GM12878 (cell line): ENCODE measurements around the gene HTT-AS. TPM values are rescaled to one million over a fixed set of nuclear protein-coding genes. Genes with fewer than 3 reads are reported as not detected.

Source experiments
- ATAC-seq: fragments of 200-7000 bp; cut with Tn5 transposase; 3 replicates; pipeline ENCODE4 v1.9.1; 2020; ENCODE audit warnings: mild to moderate bottlenecking, moderate library complexity
- BruUV-seq: library from RNA; stranded (reverse); fragments of 400-500 nt; replicated peaks from 2 replicates; lab custom pipeline; 2021; lab: Mats Ljungman, UMichigan
- CTCF ChIA-PET: fragments of 300-600 bp; sonication (Branson Sonifier 250); formaldehyde crosslinking; extraction: SDS; loops from one replicate; lab custom pipeline; 2021; ENCODE audit warnings: inconsistent platforms; lab: Yijun Ruan, JAX
- POLR2A ChIA-PET: fragments of 350-600 bp; formaldehyde crosslinking; extraction: SDS; loops from one replicate; lab custom pipeline; 2021; ENCODE audit warnings: inconsistent platforms; lab: Charles Lee
- RAD21 ChIA-PET: fragments of 300-600 bp; sonication (Branson Sonifier 250); formaldehyde crosslinking; loops from one replicate; lab custom pipeline; 2023; ENCODE audit warnings: antibody characterized with exemption; ENCODE audit not compliant: unreplicated experiment; lab: Charles Lee
- SMC1A ChIA-PET: fragments of 300-600 bp; sonication (Branson Sonifier 250); formaldehyde crosslinking; loops from one replicate; lab custom pipeline; 2023; ENCODE audit not compliant: unreplicated experiment, uncharacterized antibody; lab: Charles Lee
- DNase-seq: peaks from one replicate; pipeline ENCODE4 v3.0.0-alpha.2; 2011; ENCODE audit warnings: low read depth, low spot score
- FAIRE-seq: peaks from 3 replicates; lab custom pipeline; 2011; peaks lifted over from hg19 to GRCh38; lab: Jason Lieb, UNC
- H2AFZ ChIP-seq: 2 replicates; pipeline ENCODE4 v1.6.0; 2011; ENCODE audit warnings: low read depth, low read length, control low read depth; ENCODE audit not compliant: control insufficient read depth
- H3K27ac ChIP-seq: 2 replicates; pipeline ENCODE4 v1.5.1; 2011; ENCODE audit warnings: control low read depth; ENCODE audit not compliant: control insufficient read depth, insufficient read depth
- H3K27me3 ChIP-seq, 2 experiments: replicated peaks in 1 of 2; 2 replicates each; pipeline versions ENCODE4 v1.6.0 to v1.6.1; 2011; ENCODE audit warnings: low read length in 1 of 2; ENCODE audit not compliant: control insufficient read depth in 2 of 2, insufficient read depth in 2 of 2
- H3K36me3 ChIP-seq, 2 experiments: 2 replicates each; pipeline ENCODE4 v1.5.1; 2011; ENCODE audit warnings: low read length in 1 of 2; ENCODE audit not compliant: control insufficient read depth in 2 of 2, insufficient read depth in 2 of 2
- H3K4me1 ChIP-seq: 2 replicates; pipeline ENCODE4 v1.6.1; 2011; ENCODE audit warnings: mild to moderate bottlenecking, low read length, moderate library complexity, mixed read lengths; ENCODE audit not compliant: control insufficient read depth, insufficient read depth
- H3K4me2 ChIP-seq: 2 replicates; pipeline ENCODE4 v1.6.0; 2011; ENCODE audit warnings: control low read depth; ENCODE audit not compliant: control insufficient read depth, insufficient read depth
- H3K4me3 ChIP-seq: fragments of 200-600 bp; sonication (generic); 2 replicates; pipeline ENCODE4 v1.5.1; 2016
- H3K79me2 ChIP-seq: 2 replicates; pipeline ENCODE4 v1.6.0; 2011; ENCODE audit warnings: low read length; ENCODE audit not compliant: control insufficient read depth, insufficient read depth
- H3K9ac ChIP-seq: 2 replicates; pipeline ENCODE4 v1.8.0; 2011; ENCODE audit warnings: low read length, control low read depth, mixed read lengths; ENCODE audit not compliant: control insufficient read depth, insufficient read depth
- H3K9me3 ChIP-seq: replicated peaks from 3 replicates; pipeline ENCODE4 v1.5.1; 2011; ENCODE audit warnings: mild to moderate bottlenecking, low read length; ENCODE audit not compliant: control insufficient read depth, insufficient read depth
- H4K20me1 ChIP-seq: 2 replicates; pipeline ENCODE4 v1.6.0; 2011; ENCODE audit not compliant: control insufficient read depth, insufficient read depth
- BCL11A ChIP-seq: IDR thresholded peaks from 2 replicates; pipeline ENCODE4 v1.6.1; 2011; ENCODE audit warnings: low read depth, low read length
- POLR2A ChIP-seq: IDR thresholded peaks from 2 replicates; pipeline ENCODE4 v1.6.1; 2011; ENCODE audit warnings: low read depth, mild to moderate bottlenecking, low read length
- ZSCAN29 ChIP-seq: fragments of 450-650 bp; IDR thresholded peaks from 2 replicates; pipeline ENCODE4 v1.6.1; 2017; ENCODE audit warnings: mild to moderate bottlenecking, moderate library complexity
- WGBS: methylation state at CpG from one replicate; pipeline ENCODE4 v1.1.6; 2016; ENCODE audit warnings: low lambda C conversion rate; ENCODE audit not compliant: insufficient replicate concordance, insufficient coverage; ENCODE audit errors: missing lambda C conversion rate; 5-methylcytosine and 5-hydroxymethylcytosine counted together
- in situ Hi-C: fragments of 300-500 bp; cut with MboI; formaldehyde crosslinking; loops from 9 replicates; pipeline ENCODE4 v1.14.3; 2018; ENCODE audit warnings: mixed read lengths
- intact Hi-C: fragments of 100-400 bp; cut with micrococcal nuclease; formaldehyde crosslinking; loops from one replicate; pipeline ENCODE4 v1.14.2; 2022; ENCODE audit not compliant: unreplicated experiment
- polyA plus RNA-seq, 11 experiments: library from polyadenylated mRNA; depleted of rRNA in 4 of 11; unstranded in 6 of 11; stranded (reverse) in 5 of 11; fragments of >200 nt; fragmentation: Nextera tagmentation in 4 of 11; fragmentation: Illumina TruSeq in 1 of 11; extraction: Ambion mirVana in 4 of 11; extraction: Trizol in 1 of 11; gene quantifications; 1 replicate in 1 of 11; 2 replicates in 10 of 11; pipeline versions ENCODE4 v1.2.1 to v1.2.3, GENCODE V29; 2011 to 2016; ENCODE audit warnings: inconsistent platforms in 2 of 11, missing spikeins in 2 of 11, low read depth in 1 of 11
- total RNA-seq, 4 experiments: library from RNA; depleted of rRNA in 3 of 4; stranded (reverse); fragments of >200 nt in 3 of 4; fragmentation: Illumina TruSeq in 1 of 4; extraction: Trizol in 1 of 4; gene quantifications; 2 replicates each; pipeline versions ENCODE4 v1.2.1 to v1.2.3, GENCODE V29; 2013 to 2021
- TF ChIP-seq, protein P1 (sequence below): IDR thresholded peaks from 2 replicates; pipeline ENCODE4 v1.6.1; 2012; ENCODE audit warnings: low read depth, low read length, improper control_type of control experiment
- TF ChIP-seq, protein P2 (sequence below): fragments of 450-650 bp; conservative IDR thresholded peaks from 2 replicates; pipeline ENCODE4 v1.6.1; 2017; ENCODE audit warnings: mild to moderate bottlenecking, moderate library complexity
- TF ChIP-seq, protein P3 (sequence below): IDR thresholded peaks from 2 replicates; pipeline ENCODE4 v1.6.1; 2011; ENCODE audit warnings: low read depth, low read length, improper control_type of control experiment, borderline replicate concordance

Gene HTT-AS
- total and polyA plus RNA-seq, 10 of the 15 experiments (the other 5 are each of a cell fraction or from before 2014, with no cell fraction given), result not detected

DNA sequence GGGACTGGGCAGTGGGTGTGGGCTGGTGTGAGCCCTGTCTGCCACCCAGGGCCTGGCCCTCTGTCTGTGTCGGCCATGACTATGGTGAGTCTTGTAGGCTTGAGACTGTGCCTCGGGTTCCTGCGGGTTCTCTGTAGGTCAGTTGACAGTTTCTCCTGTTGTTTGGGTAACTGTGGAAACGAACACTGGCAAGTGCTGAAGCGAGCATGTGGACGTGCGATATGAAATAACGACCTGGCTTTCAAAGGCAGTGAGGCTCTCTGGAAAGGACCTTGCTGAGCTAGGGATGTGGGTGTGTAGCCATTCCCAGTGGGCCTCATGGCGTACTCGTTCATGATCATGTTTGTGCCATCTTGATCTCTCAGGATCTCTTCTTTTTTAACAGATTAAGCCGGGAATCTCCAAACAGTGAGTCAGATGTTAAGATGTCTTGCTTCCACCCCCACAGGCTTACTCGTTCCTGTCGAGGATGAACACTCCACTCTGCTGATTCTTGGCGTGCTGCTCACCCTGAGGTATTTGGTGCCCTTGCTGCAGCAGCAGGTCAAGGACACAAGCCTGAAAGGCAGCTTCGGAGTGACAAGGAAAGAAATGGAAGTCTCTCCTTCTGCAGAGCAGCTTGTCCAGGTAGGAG lies 41.4 kb upstream of the HTT-AS start:
- Histone ChIP-seq H3K27ac (no peak overlapping the region), H3K79me2 (no peaks in the 10 kb centered on the region; the same call in 1 of the 2 replicates), H3K4me1 (no peaks in the 10 kb centered on the region), H4K20me1 (no peaks in the 10 kb centered on the region), H3K27me3 (no peaks in the 10 kb centered on the region), H3K4me2 (no peak overlapping the region), H3K9ac (no peak overlapping the region)
- CTCF ChIA-PET, result interaction anchor here (2.1 kb wide), 1 partner anchor 9 kb away, joined by 7 read pairs; no protein-coding TSS in a partner anchor
- 96% methylated on average over 15 of the region's 15 CpGs for WGBS
- SMC1A ChIA-PET, result interaction anchor here (1.9 kb wide), 1 partner anchor 9 kb away, joined by 7 read pairs; no protein-coding TSS in a partner anchor
- ATAC-seq (no peak), DNase-seq (no peak)
- BruUV-seq, result no TSS peak
- RAD21 ChIA-PET, result no interaction called here
- in situ Hi-C loops, result no loop called here
- TF ChIP-seq, protein P1, sequence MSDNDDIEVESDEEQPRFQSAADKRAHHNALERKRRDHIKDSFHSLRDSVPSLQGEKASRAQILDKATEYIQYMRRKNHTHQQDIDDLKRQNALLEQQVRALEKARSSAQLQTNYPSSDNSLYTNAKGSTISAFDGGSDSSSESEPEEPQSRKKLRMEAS, result no peak
- no peak for TF ChIP-seq ZSCAN29
- 0 out of 2 replicates have a peak, but pooled peaks have one; percentile 30 for TF ChIP-seq POLR2A
- TF ChIP-seq, all 136 proteins: peak for 1
- FAIRE-seq, result no peak
- Histone ChIP-seq H2AFZ (no peak overlapping the region), H3K4me3 (no peak overlapping the region), H3K36me3 (peaks cover 28 to 44% of the 10 kb centered on the region in 2 experiments), H3K9me3 (no peaks in the 10 kb centered on the region)
- intact Hi-C loops, result no loop called here
- POLR2A ChIA-PET, result no interaction called here

DNA sequence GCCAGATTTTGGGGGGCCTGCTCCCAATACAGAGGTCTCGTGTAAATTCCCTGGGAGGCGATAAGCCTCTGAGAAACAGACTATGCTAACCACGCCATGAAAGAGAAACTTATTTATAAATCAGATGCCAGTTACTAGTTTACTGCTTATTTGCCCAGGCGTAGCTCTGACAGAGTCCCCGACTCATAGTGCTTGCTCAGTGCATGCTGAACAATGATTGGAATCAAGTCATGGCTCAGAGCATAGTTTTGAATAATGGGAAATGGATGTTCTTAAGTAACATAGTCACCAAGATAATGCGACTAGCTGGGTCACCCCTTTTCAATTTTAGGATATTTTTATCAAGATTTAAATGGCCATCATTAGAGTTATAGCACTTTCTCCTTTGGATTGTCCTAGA lies 40.0 kb upstream of the HTT-AS start:
- ATAC-seq (no peak), FAIRE-seq (no peak)
- Histone ChIP-seq H3K27me3 (no peaks in the 10 kb centered on the region), H3K4me2 (no peak overlapping the region), H3K79me2 (no peaks in the 10 kb centered on the region; the same call in 1 of the 2 replicates), H4K20me1 (no peaks in the 10 kb centered on the region; the same call in 1 of the 2 replicates), H3K9me3 (no peaks in the 10 kb centered on the region)
- in situ Hi-C loops, result no loop called here
- SMC1A ChIA-PET, result interaction anchor here (0.6 to 0.7 kb wide), 2 partner anchors 20 to 21 kb away, joined by 3 to 4 read pairs; no protein-coding TSS in a partner anchor
- TF ChIP-seq, protein P2, sequence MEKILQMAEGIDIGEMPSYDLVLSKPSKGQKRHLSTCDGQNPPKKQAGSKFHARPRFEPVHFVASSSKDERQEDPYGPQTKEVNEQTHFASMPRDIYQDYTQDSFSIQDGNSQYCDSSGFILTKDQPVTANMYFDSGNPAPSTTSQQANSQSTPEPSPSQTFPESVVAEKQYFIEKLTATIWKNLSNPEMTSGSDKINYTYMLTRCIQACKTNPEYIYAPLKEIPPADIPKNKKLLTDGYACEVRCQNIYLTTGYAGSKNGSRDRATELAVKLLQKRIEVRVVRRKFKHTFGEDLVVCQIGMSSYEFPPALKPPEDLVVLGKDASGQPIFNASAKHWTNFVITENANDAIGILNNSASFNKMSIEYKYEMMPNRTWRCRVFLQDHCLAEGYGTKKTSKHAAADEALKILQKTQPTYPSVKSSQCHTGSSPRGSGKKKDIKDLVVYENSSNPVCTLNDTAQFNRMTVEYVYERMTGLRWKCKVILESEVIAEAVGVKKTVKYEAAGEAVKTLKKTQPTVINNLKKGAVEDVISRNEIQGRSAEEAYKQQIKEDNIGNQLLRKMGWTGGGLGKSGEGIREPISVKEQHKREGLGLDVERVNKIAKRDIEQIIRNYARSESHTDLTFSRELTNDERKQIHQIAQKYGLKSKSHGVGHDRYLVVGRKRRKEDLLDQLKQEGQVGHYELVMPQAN, result no peak
- TF ChIP-seq BCL11A, result no peak
- TF ChIP-seq, protein P3, sequence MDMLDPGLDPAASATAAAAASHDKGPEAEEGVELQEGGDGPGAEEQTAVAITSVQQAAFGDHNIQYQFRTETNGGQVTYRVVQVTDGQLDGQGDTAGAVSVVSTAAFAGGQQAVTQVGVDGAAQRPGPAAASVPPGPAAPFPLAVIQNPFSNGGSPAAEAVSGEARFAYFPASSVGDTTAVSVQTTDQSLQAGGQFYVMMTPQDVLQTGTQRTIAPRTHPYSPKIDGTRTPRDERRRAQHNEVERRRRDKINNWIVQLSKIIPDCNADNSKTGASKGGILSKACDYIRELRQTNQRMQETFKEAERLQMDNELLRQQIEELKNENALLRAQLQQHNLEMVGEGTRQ, result no peak
- TF ChIP-seq, all 136 proteins: peak for 0
- intact Hi-C loops, result no loop called here
- WGBS, result 96% methylated on average over 6 of the region's 6 CpGs
- Histone ChIP-seq H3K4me1 (no peaks in the 10 kb centered on the region), H2AFZ (no peak overlapping the region), H3K9ac (no peak overlapping the region), H3K36me3 (peaks cover 27 to 50% of the 10 kb centered on the region in 2 experiments), H3K4me3 (no peak overlapping the region), H3K27ac (no peak overlapping the region)
- BruUV-seq, result no TSS peak
- DNase-seq, result no peak
- RAD21 ChIA-PET, result no interaction called here
- POLR2A ChIA-PET, result no interaction called here
- CTCF ChIA-PET, result interaction anchor here (0.9 kb wide), 1 partner anchor 42 kb away, joined by 4 read pairs; no protein-coding TSS in a partner anchor
